ENCODE data around the gene KIF21B.

KIF21B gene

DNA sequence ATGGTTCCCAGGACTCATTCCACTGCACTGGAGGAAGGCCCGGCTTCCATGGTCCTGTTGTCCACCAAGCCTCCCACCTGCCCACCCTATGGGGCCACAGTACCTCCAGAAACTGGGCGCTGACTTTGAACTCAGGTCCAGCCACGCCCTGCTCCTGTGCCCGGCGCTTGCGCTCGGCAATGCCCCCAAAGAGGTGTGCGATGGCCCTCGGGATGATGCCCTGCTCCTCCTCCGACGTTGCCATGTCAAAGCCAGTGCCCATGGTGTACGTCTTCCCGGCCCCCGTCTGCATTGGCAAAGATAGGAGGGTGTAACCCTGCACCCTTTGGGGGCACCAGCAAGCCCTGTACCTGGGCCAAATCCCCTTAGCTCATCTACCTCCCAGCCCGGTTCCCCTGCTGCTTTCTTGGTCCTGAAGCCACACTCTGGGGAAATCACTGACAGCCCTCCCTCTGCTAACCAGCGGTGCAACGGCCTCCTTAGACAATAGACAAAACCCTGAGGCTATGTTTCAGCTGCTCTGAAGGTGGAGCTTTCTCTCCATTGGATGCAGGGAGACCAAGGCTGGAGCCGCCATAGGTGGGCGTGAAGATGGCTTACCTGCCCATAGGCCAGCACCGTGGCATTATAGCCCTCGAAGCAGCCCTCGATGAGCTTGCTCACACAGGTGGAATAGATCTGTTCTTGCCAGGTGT is 14.7 kb downstream of the KIF21B start:
- TF ChIP-seq CTCF (IDR thresholded peaks at IDR 0.05; ENCODE audit: low read depth, low read length, missing control alignments): no peak
- in situ Hi-C loops (cut with HindIII; ENCODE audit: low pct_ligation_motif_present, low sequenced_read_pairs): no loop called here
- no peak for DNase-seq
- no peaks in the 10 kb centered on the region for H3K27me3 ChIP-seq (replicated peaks)
- no peaks in the 10 kb centered on the region for H3K36me3 ChIP-seq (replicated peaks)
- no peak overlapping the region for H3K27ac ChIP-seq
- H3K4me3 ChIP-seq (ENCODE audit: low read depth, low read length): no peak overlapping the region

DNA sequence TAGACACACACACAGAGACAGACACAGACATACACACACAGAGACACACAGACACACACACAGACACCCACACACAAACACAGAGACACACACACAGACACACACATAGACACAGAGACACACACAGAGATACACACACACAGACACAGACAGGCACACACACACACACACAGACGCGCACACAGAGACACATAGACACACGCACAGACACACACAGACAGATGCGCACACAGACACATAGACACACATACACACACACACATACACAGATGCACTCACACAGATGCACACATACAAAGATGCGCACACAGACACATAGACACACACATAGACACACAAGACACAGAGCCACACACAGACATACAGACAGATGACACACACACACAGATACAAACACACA is 16.0 kb downstream of the KIF21B start:
- in situ Hi-C loops (cut with HindIII; ENCODE audit: low pct_ligation_motif_present, low sequenced_read_pairs): no loop called here
- H3K36me3 ChIP-seq (replicated peaks): no peaks in the 10 kb centered on the region
- DNase-seq: no peak
- no peak overlapping the region for H3K27ac ChIP-seq
- TF ChIP-seq CTCF (IDR thresholded peaks at IDR 0.05; ENCODE audit: low read depth, low read length, missing control alignments): no peak
- H3K4me3 ChIP-seq (ENCODE audit: low read depth, low read length): no peak overlapping the region
- no peaks in the 10 kb centered on the region for H3K27me3 ChIP-seq (replicated peaks)

DNA sequence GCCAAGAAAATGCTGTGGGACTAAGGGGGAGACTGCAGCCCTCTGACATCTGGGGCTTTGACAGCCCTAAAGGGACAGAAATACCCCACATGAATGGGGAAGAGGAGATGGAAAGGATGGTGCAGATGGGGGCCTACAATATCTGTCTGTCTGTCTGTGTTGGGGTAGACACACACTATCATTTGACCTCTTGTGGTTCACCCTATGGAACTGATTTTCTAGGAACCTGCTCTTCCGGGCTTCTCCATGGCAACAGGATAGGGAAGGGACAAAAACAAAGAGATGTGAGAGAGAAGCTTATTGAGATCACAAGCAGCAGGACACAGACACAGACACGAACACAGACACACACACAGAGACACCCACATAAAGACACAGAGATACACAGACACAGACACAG is 17.1 kb downstream of the KIF21B start:
- no peaks in the 10 kb centered on the region for H3K36me3 ChIP-seq (replicated peaks)
- H3K4me3 ChIP-seq (ENCODE audit: low read depth, low read length): no peak overlapping the region
- in situ Hi-C loops (cut with HindIII; ENCODE audit: low pct_ligation_motif_present, low sequenced_read_pairs): no loop called here
- TF ChIP-seq CTCF (IDR thresholded peaks at IDR 0.05; ENCODE audit: low read depth, low read length, missing control alignments): no peak
- H3K27me3 ChIP-seq (replicated peaks): no peaks in the 10 kb centered on the region
- H3K27ac ChIP-seq: no peak overlapping the region
- peak; percentile 28 for DNase-seq

DNA sequence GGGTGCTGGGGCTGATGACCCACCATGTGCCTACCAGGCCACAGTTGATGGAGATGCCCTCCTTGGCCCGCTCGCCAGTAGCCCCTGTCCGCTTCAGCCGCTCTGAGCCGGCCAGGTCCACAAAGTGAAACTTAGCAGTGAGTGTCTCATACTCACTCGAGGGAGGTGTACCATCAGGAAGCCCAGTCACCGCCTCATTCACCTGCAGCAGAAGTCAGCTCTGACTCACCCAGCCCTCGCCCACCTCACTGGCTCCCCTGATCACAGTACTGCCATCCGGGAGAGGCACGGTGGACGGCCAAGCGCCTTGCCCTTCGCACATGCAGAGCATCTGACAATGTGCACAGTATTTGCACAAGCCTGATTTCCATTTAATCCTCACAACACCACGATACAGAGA is 18.8 kb downstream of the KIF21B start:
- no peak overlapping the region for H3K4me3 ChIP-seq (ENCODE audit: low read depth, low read length)
- TF ChIP-seq CTCF (IDR thresholded peaks at IDR 0.05; ENCODE audit: low read depth, low read length, missing control alignments): no peak
- in situ Hi-C loops (cut with HindIII; ENCODE audit: low pct_ligation_motif_present, low sequenced_read_pairs): no loop called here
- DNase-seq: no peak
- H3K36me3 ChIP-seq (replicated peaks): no peaks in the 10 kb centered on the region
- H3K27ac ChIP-seq: no peak overlapping the region
- H3K27me3 ChIP-seq (replicated peaks): no peaks in the 10 kb centered on the region

- no peak for DNase-seq
- Histone ChIP-seq H3K36me3 (replicated peaks) (no peaks in the 10 kb centered on the region), H3K27ac (no peak overlapping the region), H3K27me3 (replicated peaks) (no peaks in the 10 kb centered on the region), H3K4me3 (ENCODE audit: low read depth, low read length) (no peak overlapping the region)
- in situ Hi-C loops (cut with HindIII; ENCODE audit: low pct_ligation_motif_present, low sequenced_read_pairs): no loop called here
- TF ChIP-seq CTCF (IDR thresholded peaks at IDR 0.05; ENCODE audit: low read depth, low read length, missing control alignments): no peak
These were observed 19.4 kb downstream of the KIF21B start for GRCh38 chr1:201004154-201004553.

- no peak overlapping the region for H3K27ac ChIP-seq
- H3K4me3 ChIP-seq (ENCODE audit: low read depth, low read length): no peak overlapping the region
- in situ Hi-C loops (cut with HindIII; ENCODE audit: low pct_ligation_motif_present, low sequenced_read_pairs): no loop called here
- no peaks in the 10 kb centered on the region for H3K36me3 ChIP-seq (replicated peaks)
- H3K27me3 ChIP-seq (replicated peaks): no peaks in the 10 kb centered on the region
- no peak for DNase-seq
- TF ChIP-seq CTCF (IDR thresholded peaks at IDR 0.05; ENCODE audit: low read depth, low read length, missing control alignments): no peak
These were observed 21.0 kb downstream of the KIF21B start for GRCh38 chr1:201002510-201002909.
